Measurements from ENCODE around the gene OGG1.
"Not testable (repeated sequence)": the region's sequence is repeated elsewhere in the genome, so short reads cannot be mapped to it uniquely, and the experiment has no call there.

Gene OGG1

GRCh38 chr3:9769012-9769411, 19.3 kb downstream of the OGG1 start:
- Histone ChIP-seq H3K9ac (ENCODE audit: low read length) (peak overlapping the region; percentile 28), H3K4me1 (ENCODE audit: control insufficient read depth, low read depth, low read length) (peaks cover 6% of the 10 kb centered on the region), H3K36me3 (ENCODE audit: control insufficient read depth, low read depth, low read length) (no peaks in the 10 kb centered on the region), H3K27ac (ENCODE audit: low read length) (no peak overlapping the region), H3K4me3 (ENCODE audit: low read length) (peak overlapping the region; percentile 46), H3K27me3 (ENCODE audit: control insufficient read depth, insufficient read depth, low read length) (peaks cover 49% of the 10 kb centered on the region), H3K9me3 (ENCODE audit: control insufficient read depth, low read depth, low read length) (no peaks in the 10 kb centered on the region)

- Histone ChIP-seq H3K4me1 (ENCODE audit: control insufficient read depth, low read depth, low read length) (peaks cover 6% of the 10 kb centered on the region), H3K36me3 (ENCODE audit: control insufficient read depth, low read depth, low read length) (no peaks in the 10 kb centered on the region), H3K9ac (ENCODE audit: low read length) (peak within 1 kb of the TSS; percentile 28), H3K27me3 (ENCODE audit: control insufficient read depth, insufficient read depth, low read length) (peaks cover 49% of the 10 kb centered on the region), H3K9me3 (ENCODE audit: control insufficient read depth, low read depth, low read length) (no peaks in the 10 kb centered on the region), H3K4me3 (ENCODE audit: low read length) (peak within 1 kb of the TSS; percentile 46), H3K27ac (ENCODE audit: low read length) (no peak within 1 kb of the TSS)
Measured at GRCh38 chr3:9769426-9770275, 19.9 kb downstream of the OGG1 start, which contains the start of gene CAMK1. Gene CAMK1, minus strand, starts transcription at chr3:9769947. Its CDS starts 2,198 bp downstream, at chr3:9767749.

- Histone ChIP-seq H3K36me3 (ENCODE audit: control insufficient read depth, low read depth, low read length) (no peaks in the 10 kb centered on the region), H3K27me3 (ENCODE audit: control insufficient read depth, insufficient read depth, low read length) (peaks cover 49% of the 10 kb centered on the region), H3K4me3 (ENCODE audit: low read length) (peak overlapping the region; percentile 46), H3K9me3 (ENCODE audit: control insufficient read depth, low read depth, low read length) (no peaks in the 10 kb centered on the region), H3K9ac (ENCODE audit: low read length) (no peak overlapping the region), H3K27ac (ENCODE audit: low read length) (no peak overlapping the region), H3K4me1 (ENCODE audit: control insufficient read depth, low read depth, low read length) (peaks cover 6% of the 10 kb centered on the region)
Measured at GRCh38 chr3:9770276-9770812, 20.6 kb downstream of the OGG1 start.

GRCh38 chr3:9771007-9771406, 21.3 kb downstream of the OGG1 start:
- not testable (repeated sequence) for H3K4me3 ChIP-seq (ENCODE audit: low read length); H3K4me1 ChIP-seq (ENCODE audit: control insufficient read depth, low read depth, low read length); H3K36me3 ChIP-seq (ENCODE audit: control insufficient read depth, low read depth, low read length); H3K9me3 ChIP-seq (ENCODE audit: control insufficient read depth, low read depth, low read length); H3K27ac ChIP-seq (ENCODE audit: low read length); H3K9ac ChIP-seq (ENCODE audit: low read length)
- peaks cover 49% of the 10 kb centered on the region for H3K27me3 ChIP-seq (ENCODE audit: control insufficient read depth, insufficient read depth, low read length)

- Histone ChIP-seq H3K9me3 (ENCODE audit: control insufficient read depth, low read depth, low read length) (no peaks in the 10 kb centered on the region), H3K27me3 (ENCODE audit: control insufficient read depth, insufficient read depth, low read length) (peaks cover 8% of the 10 kb centered on the region), H3K4me3 (ENCODE audit: low read length) (no peak overlapping the region), H3K9ac (ENCODE audit: low read length) (no peak overlapping the region), H3K27ac (ENCODE audit: low read length) (no peak overlapping the region), H3K36me3 (ENCODE audit: control insufficient read depth, low read depth, low read length) (peaks cover 14% of the 10 kb centered on the region), H3K4me1 (ENCODE audit: control insufficient read depth, low read depth, low read length) (no peaks in the 10 kb centered on the region)
Measured at GRCh38 chr3:9776896-9777693, 27.3 kb downstream of the OGG1 start.

- H3K9me3 ChIP-seq (ENCODE audit: control insufficient read depth, low read depth, low read length) = no peaks in the 10 kb centered on the region
- peaks cover 3% of the 10 kb centered on the region for H3K27me3 ChIP-seq (ENCODE audit: control insufficient read depth, insufficient read depth, low read length)
- H3K4me1 ChIP-seq (ENCODE audit: control insufficient read depth, low read depth, low read length) = no peaks in the 10 kb centered on the region
- H3K36me3 ChIP-seq (ENCODE audit: control insufficient read depth, low read depth, low read length) = peaks cover 20% of the 10 kb centered on the region
- no peak overlapping the region for H3K4me3 ChIP-seq (ENCODE audit: low read length)
- H3K9ac ChIP-seq (ENCODE audit: low read length) = no peak overlapping the region
- H3K27ac ChIP-seq (ENCODE audit: low read length) = no peak overlapping the region
Measured at GRCh38 chr3:9777694-9778021, 27.9 kb downstream of the OGG1 start.

GRCh38 chr3:9778143-9779074, 28.7 kb downstream of the OGG1 start:
- Histone ChIP-seq H3K36me3 (ENCODE audit: control insufficient read depth, low read depth, low read length) (peaks cover 20% of the 10 kb centered on the region), H3K27ac (ENCODE audit: low read length) (no peak overlapping the region), H3K4me1 (ENCODE audit: control insufficient read depth, low read depth, low read length) (no peaks in the 10 kb centered on the region), H3K9ac (ENCODE audit: low read length) (no peak overlapping the region), H3K9me3 (ENCODE audit: control insufficient read depth, low read depth, low read length) (no peaks in the 10 kb centered on the region), H3K4me3 (ENCODE audit: low read length) (no peak overlapping the region), H3K27me3 (ENCODE audit: control insufficient read depth, insufficient read depth, low read length) (no peaks in the 10 kb centered on the region)

GRCh38 chr3:9779075-9779593, 29.4 kb downstream of the OGG1 start:
- Histone ChIP-seq H3K27ac (ENCODE audit: low read length) (no peak overlapping the region), H3K4me3 (ENCODE audit: low read length) (no peak overlapping the region), H3K4me1 (ENCODE audit: control insufficient read depth, low read depth, low read length) (no peaks in the 10 kb centered on the region), H3K27me3 (ENCODE audit: control insufficient read depth, insufficient read depth, low read length) (no peaks in the 10 kb centered on the region), H3K9me3 (ENCODE audit: control insufficient read depth, low read depth, low read length) (no peaks in the 10 kb centered on the region), H3K9ac (ENCODE audit: low read length) (no peak overlapping the region), H3K36me3 (ENCODE audit: control insufficient read depth, low read depth, low read length) (peaks cover 26% of the 10 kb centered on the region)

- no peak overlapping the region for H3K4me3 ChIP-seq (ENCODE audit: low read length)
- no peaks in the 10 kb centered on the region for H3K4me1 ChIP-seq (ENCODE audit: control insufficient read depth, low read depth, low read length)
- H3K36me3 ChIP-seq (ENCODE audit: control insufficient read depth, low read depth, low read length) = peaks cover 27% of the 10 kb centered on the region
- H3K9me3 ChIP-seq (ENCODE audit: control insufficient read depth, low read depth, low read length) = no peaks in the 10 kb centered on the region
- no peak overlapping the region for H3K27ac ChIP-seq (ENCODE audit: low read length)
- no peaks in the 10 kb centered on the region for H3K27me3 ChIP-seq (ENCODE audit: control insufficient read depth, insufficient read depth, low read length)
- no peak overlapping the region for H3K9ac ChIP-seq (ENCODE audit: low read length)
Measured at GRCh38 chr3:9779721-9780457, 30.1 kb downstream of the OGG1 start.

- H3K27ac ChIP-seq (ENCODE audit: low read length) = no peak overlapping the region
- H3K4me1 ChIP-seq (ENCODE audit: control insufficient read depth, low read depth, low read length) = no peaks in the 10 kb centered on the region
- H3K9me3 ChIP-seq (ENCODE audit: control insufficient read depth, low read depth, low read length) = no peaks in the 10 kb centered on the region
- H3K36me3 ChIP-seq (ENCODE audit: control insufficient read depth, low read depth, low read length) = peaks cover 31% of the 10 kb centered on the region
- no peak overlapping the region for H3K4me3 ChIP-seq (ENCODE audit: low read length)
- H3K9ac ChIP-seq (ENCODE audit: low read length) = no peak overlapping the region
- no peaks in the 10 kb centered on the region for H3K27me3 ChIP-seq (ENCODE audit: control insufficient read depth, insufficient read depth, low read length)
Measured at GRCh38 chr3:9780458-9780812, 30.7 kb downstream of the OGG1 start.
